Caco-2 (cell line): ENCODE data around the gene ZNF521. TPM values are rescaled to one million over a fixed set of nuclear protein-coding genes. Genes with fewer than 3 reads are reported as not detected.

Source experiments
- BruUV-seq: library from RNA; stranded (reverse); fragments of 400-500 nt; replicated peaks from 2 replicates; lab custom pipeline; 2021; lab: Mats Ljungman, UMichigan
- CTCF ChIA-PET: fragments of 300-600 bp; sonication (Branson Sonifier 250); formaldehyde crosslinking; loops from one replicate; lab custom pipeline; 2022; ENCODE audit warnings: antibody characterized with exemption; lab: Charles Lee
- POLR2A ChIA-PET: fragments of 300-600 bp; sonication (Branson Sonifier 250); formaldehyde crosslinking; loops from one replicate; lab custom pipeline; 2022; ENCODE audit warnings: antibody characterized with exemption; lab: Charles Lee
- DNase-seq, 2 experiments: peaks; one replicate each; pipeline versions ENCODE4 v3.0.0 to v3.0.0-alpha.2; 2020 to 2022
- H3K27me3 ChIP-seq: replicated peaks from 2 replicates; pipeline ENCODE4 v1.6.0; 2011; ENCODE audit warnings: low read length; ENCODE audit not compliant: control insufficient read depth, insufficient read depth
- H3K36me3 ChIP-seq: 2 replicates; pipeline ENCODE4 v1.5.1; 2011; ENCODE audit warnings: low read length; ENCODE audit not compliant: control insufficient read depth, insufficient read depth
- H3K4me1 ChIP-seq: fragments of 250-450 bp; sonication (Bioruptor Pico); 2 replicates; pipeline ENCODE4 v1.5.1; 2020; ENCODE audit warnings: mild to moderate bottlenecking
- H3K4me3 ChIP-seq: 2 replicates; pipeline ENCODE4 v1.5.1; 2011; ENCODE audit warnings: low read depth, mild to moderate bottlenecking, control low read depth, low read length
- H3K9me3 ChIP-seq: fragments of 250-450 bp; sonication (Bioruptor Pico); 2 replicates; pipeline ENCODE4 v1.5.1; 2020; ENCODE audit warnings: mild to moderate bottlenecking, moderate library complexity
- H3K27ac Mint-ChIP-seq: one replicate; pipeline ENCODE4 v1.8.0; 2022; ENCODE audit warnings: mixed read lengths; ENCODE audit not compliant: unreplicated experiment
- H3K27me3 Mint-ChIP-seq: one replicate; pipeline ENCODE4 v1.8.0; 2022; ENCODE audit warnings: mixed read lengths; ENCODE audit not compliant: insufficient read depth, unreplicated experiment
- H3K36me3 Mint-ChIP-seq: one replicate; pipeline ENCODE4 v1.8.0; 2022; ENCODE audit warnings: mild to moderate bottlenecking, mixed read lengths; ENCODE audit not compliant: insufficient read depth, unreplicated experiment
- H3K4me1 Mint-ChIP-seq: one replicate; pipeline ENCODE4 v1.8.0; 2022; ENCODE audit warnings: low read depth, mixed read lengths; ENCODE audit not compliant: unreplicated experiment
- H3K4me3 Mint-ChIP-seq: one replicate; pipeline ENCODE4 v1.8.0; 2022; ENCODE audit warnings: mild to moderate bottlenecking, moderate library complexity, mixed read lengths; ENCODE audit not compliant: unreplicated experiment
- H3K9me3 Mint-ChIP-seq: one replicate; pipeline ENCODE4 v1.8.0; 2022; ENCODE audit warnings: mixed read lengths; ENCODE audit not compliant: unreplicated experiment
- intact Hi-C: fragments of 100-400 bp; cut with micrococcal nuclease; formaldehyde crosslinking; loops from one replicate; pipeline ENCODE4 v1.10.0; 2022; ENCODE audit not compliant: unreplicated experiment
- total RNA-seq: library from RNA; stranded (reverse); gene quantifications from 2 replicates; pipeline ENCODE4 v1.2.3, GENCODE V29; 2022
- TF ChIP-seq, protein P1 (sequence below), 2 experiments: fragments of 200-600 bp in 1 of 2; IDR thresholded peaks; 1 replicate in 1 of 2; 2 replicates in 1 of 2; pipeline versions ENCODE4 v1.5.1 to v1.8.0; 2011 to 2022; ENCODE audit warnings: antibody characterized with exemption in 1 of 2, control low read depth in 1 of 2, inconsistent platforms in 1 of 2, low read depth in 1 of 2, low read length in 1 of 2, mild to moderate bottlenecking in 1 of 2, moderate library complexity in 1 of 2; ENCODE audit not compliant: insufficient read depth in 1 of 2, severe bottlenecking in 1 of 2, unreplicated experiment in 1 of 2

Gene ZNF521
- total RNA-seq, 1 experiment from 2014 or later, result not detected

DNA sequence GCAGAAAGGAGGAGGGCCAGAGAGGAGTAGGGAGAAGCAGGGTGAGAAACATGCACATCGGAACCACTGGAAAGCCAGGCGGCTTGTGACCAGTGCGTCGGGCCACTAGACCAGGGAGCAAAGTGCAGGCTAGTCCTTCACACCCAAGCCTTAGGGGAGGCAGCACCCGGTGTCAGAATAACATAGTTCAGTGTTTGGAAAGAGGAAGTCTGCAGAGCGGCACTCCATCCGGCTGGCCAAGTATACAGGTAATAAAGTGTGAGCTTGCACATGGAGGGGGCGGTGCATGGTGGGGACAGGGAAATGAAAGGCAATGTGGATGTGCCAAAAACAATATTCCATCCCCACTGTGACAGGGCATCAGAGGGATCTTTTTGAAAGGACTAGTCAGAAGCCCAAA lies 69.7 kb downstream of the ZNF521 start:
- ChIA-PET CTCF (no interaction called here), POLR2A (no interaction called here)
- no TSS peak for BruUV-seq
- no peak overlapping the region for H3K4me3 ChIP-seq
- no peaks in the 10 kb centered on the region for H3K9me3 Mint-ChIP-seq
- intact Hi-C loops, result no loop called here
- no peaks in the 10 kb centered on the region; the same call in 1 of the 2 replicates for H3K27me3 ChIP-seq
- DNase-seq, result no peak
- H3K4me3 Mint-ChIP-seq, result no peak overlapping the region
- no peaks in the 10 kb centered on the region for H3K36me3 ChIP-seq
- H3K27me3 Mint-ChIP-seq, result peaks cover 5% of the 10 kb centered on the region
- TF ChIP-seq, protein P1, sequence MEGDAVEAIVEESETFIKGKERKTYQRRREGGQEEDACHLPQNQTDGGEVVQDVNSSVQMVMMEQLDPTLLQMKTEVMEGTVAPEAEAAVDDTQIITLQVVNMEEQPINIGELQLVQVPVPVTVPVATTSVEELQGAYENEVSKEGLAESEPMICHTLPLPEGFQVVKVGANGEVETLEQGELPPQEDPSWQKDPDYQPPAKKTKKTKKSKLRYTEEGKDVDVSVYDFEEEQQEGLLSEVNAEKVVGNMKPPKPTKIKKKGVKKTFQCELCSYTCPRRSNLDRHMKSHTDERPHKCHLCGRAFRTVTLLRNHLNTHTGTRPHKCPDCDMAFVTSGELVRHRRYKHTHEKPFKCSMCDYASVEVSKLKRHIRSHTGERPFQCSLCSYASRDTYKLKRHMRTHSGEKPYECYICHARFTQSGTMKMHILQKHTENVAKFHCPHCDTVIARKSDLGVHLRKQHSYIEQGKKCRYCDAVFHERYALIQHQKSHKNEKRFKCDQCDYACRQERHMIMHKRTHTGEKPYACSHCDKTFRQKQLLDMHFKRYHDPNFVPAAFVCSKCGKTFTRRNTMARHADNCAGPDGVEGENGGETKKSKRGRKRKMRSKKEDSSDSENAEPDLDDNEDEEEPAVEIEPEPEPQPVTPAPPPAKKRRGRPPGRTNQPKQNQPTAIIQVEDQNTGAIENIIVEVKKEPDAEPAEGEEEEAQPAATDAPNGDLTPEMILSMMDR (IDR thresholded peaks at IDR 0.05; ENCODE audit: insufficient read depth in 1 of 2, low read depth in 1 of 2, low read length in 1 of 2, severe bottlenecking in 1 of 2, unreplicated experiment in 1 of 2), result no peak
- no peaks in the 10 kb centered on the region for H3K9me3 ChIP-seq
- H3K4me1 ChIP-seq, result no peaks in the 10 kb centered on the region
- no peaks in the 10 kb centered on the region for H3K36me3 Mint-ChIP-seq
- H3K4me1 Mint-ChIP-seq, result no peaks in the 10 kb centered on the region
- H3K27ac Mint-ChIP-seq, result no peak overlapping the region

DNA sequence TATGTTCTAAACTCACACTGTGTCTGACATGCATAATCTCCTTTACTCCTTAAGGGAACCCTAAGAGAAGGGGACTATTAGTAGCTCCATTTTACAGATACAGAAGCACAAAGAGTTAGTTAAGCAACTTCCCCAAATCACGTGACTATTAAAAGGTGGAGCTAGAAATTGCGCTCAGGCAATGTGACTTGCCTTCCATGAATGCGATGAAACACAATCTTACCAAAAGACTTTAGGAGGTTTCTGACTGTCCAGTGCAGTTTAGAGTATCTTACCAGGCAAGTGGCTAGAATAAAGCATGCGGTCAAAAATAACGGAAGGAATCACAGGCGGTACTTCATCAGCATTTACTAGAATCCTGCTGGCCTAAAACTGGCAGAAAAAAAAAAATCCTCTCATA lies 70.4 kb downstream of the ZNF521 start:
- no TSS peak for BruUV-seq
- no peak for DNase-seq
- Histone ChIP-seq H3K9me3 (no peaks in the 10 kb centered on the region), H3K4me1 (no peaks in the 10 kb centered on the region), H3K36me3 (no peaks in the 10 kb centered on the region), H3K27me3 (no peaks in the 10 kb centered on the region; the same call in 1 of the 2 replicates), H3K4me3 (no peak overlapping the region)
- Mint-ChIP-seq H3K4me3 (no peak overlapping the region), H3K4me1 (no peaks in the 10 kb centered on the region), H3K9me3 (no peaks in the 10 kb centered on the region), H3K27me3 (peaks cover 5% of the 10 kb centered on the region), H3K27ac (no peak overlapping the region), H3K36me3 (no peaks in the 10 kb centered on the region)
- ChIA-PET CTCF (no interaction called here), POLR2A (no interaction called here)
- TF ChIP-seq, protein P1 (IDR thresholded peaks at IDR 0.05; ENCODE audit: insufficient read depth in 1 of 2, low read depth in 1 of 2, low read length in 1 of 2, severe bottlenecking in 1 of 2, unreplicated experiment in 1 of 2), result no peak
- intact Hi-C loops, result no loop called here

DNA sequence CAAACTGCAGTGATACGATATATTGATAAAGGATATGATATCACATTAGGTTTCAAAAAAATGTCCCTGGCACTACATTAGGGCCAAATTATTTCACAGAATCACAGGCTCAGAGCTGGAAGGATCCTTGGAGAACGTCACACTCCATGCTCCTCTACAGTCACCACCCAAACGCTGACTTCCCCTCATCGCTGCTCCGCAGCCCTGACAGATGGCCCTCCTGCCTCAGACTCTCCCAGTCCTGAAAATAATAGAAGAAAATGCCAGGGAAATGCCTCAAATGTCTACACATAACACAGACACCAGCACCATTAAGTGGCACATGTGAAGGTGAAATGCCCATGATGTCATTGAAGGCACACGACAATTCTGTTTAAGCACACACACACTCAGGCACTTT lies 72.0 kb downstream of the ZNF521 start:
- no peaks in the 10 kb centered on the region for H3K4me1 ChIP-seq
- no peaks in the 10 kb centered on the region for H3K9me3 Mint-ChIP-seq
- H3K36me3 Mint-ChIP-seq, result no peaks in the 10 kb centered on the region
- TF ChIP-seq, protein P1 (IDR thresholded peaks at IDR 0.05; ENCODE audit: insufficient read depth in 1 of 2, low read depth in 1 of 2, low read length in 1 of 2, severe bottlenecking in 1 of 2, unreplicated experiment in 1 of 2), result no peak
- no peak overlapping the region for H3K27ac Mint-ChIP-seq
- H3K4me3 Mint-ChIP-seq, result no peak overlapping the region
- DNase-seq, result no peak
- CTCF ChIA-PET, result no interaction called here
- H3K36me3 ChIP-seq, result no peaks in the 10 kb centered on the region
- H3K27me3 Mint-ChIP-seq, result peaks cover 5% of the 10 kb centered on the region
- POLR2A ChIA-PET, result no interaction called here
- H3K4me3 ChIP-seq, result no peak overlapping the region
- H3K4me1 Mint-ChIP-seq, result no peaks in the 10 kb centered on the region
- H3K9me3 ChIP-seq, result no peaks in the 10 kb centered on the region
- intact Hi-C loops, result no loop called here
- no TSS peak for BruUV-seq
- no peaks in the 10 kb centered on the region; the same call in 1 of the 2 replicates for H3K27me3 ChIP-seq
